GM12892 (cell line): Measurements from ENCODE around the gene PAPSS1.

ENCODE experiments used
- POLR2A ChIP-seq: IDR thresholded peaks from 2 replicates; pipeline ENCODE4 v1.6.1; 2011; ENCODE audit warnings: low read depth, low read length, control low read depth
- TAF1 ChIP-seq: IDR thresholded peaks from 2 replicates; pipeline ENCODE4 v1.6.1; 2011; ENCODE audit warnings: low read depth, mild to moderate bottlenecking, control low read depth, low read length, borderline replicate concordance

DNA sequence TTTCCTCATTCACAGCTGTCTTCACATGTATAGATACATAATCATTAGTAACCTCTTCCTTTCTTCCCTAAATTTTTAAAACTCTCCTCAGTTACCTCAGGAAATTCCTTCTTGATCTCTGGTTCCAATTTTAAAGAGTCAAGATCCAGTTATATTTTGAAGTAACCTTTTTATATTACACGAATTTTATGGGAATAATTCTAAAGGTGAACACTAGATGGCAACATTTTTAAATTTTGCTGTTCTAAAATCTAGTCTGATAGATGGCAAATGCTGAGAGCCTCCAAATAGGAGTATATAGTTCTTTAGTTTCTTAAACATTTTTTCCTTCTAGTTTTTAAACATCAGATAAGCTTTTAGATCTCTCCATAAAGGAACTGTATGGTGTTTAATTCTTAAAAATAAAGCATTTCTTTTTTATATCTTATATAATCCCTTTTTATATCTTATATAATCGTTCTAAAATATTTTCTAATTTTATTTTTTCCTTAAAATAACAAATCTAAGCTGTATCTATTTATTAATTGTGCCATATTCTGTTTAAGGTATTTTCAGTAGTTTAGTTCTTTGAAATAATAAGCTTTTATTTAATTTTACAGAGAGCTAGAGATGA is 37.9 kb upstream of the PAPSS1 start:
- TF ChIP-seq POLR2A (no peak), TAF1 (no peak)
